AG10803 (cell line): ENCODE measurements around the gene GRM4.

ENCODE experiments used
- DNase-seq: peaks from one replicate; pipeline ENCODE4 v3.0.0; 2010; ENCODE audit warnings: low read depth
- H3K4me3 ChIP-seq: 2 replicates; pipeline ENCODE4 v1.5.1; 2011; ENCODE audit warnings: mild to moderate bottlenecking, low read length, control low read depth
- CTCF ChIP-seq: conservative IDR thresholded peaks from 2 replicates; pipeline ENCODE4 v1.5.1; 2011; ENCODE audit warnings: mild to moderate bottlenecking, low read length, control low read depth, inconsistent platforms

The GRM4 gene

DNA sequence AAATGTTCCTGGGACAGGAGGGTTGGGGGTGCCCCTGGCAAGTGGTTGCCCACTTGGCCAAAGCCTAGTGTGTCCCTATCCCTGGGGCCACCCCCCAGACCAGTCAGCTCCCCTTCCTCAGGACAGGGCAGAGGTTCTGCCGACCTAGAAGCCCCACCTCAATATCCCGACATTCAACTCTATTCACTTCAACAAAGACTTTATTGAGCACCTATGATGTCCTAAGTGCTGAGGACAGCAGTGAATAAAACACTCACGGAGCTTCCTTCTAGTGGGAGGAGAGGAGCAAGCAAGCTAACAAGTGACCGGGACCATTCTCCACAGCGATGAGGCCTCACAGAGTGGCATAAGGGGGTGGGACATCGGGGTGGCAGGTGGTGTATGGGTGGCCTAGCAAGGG is 52.7 kb downstream of the GRM4 start:
- H3K4me3 ChIP-seq = no peak overlapping the region
- no peak for TF ChIP-seq CTCF
- DNase-seq = no peak

DNA sequence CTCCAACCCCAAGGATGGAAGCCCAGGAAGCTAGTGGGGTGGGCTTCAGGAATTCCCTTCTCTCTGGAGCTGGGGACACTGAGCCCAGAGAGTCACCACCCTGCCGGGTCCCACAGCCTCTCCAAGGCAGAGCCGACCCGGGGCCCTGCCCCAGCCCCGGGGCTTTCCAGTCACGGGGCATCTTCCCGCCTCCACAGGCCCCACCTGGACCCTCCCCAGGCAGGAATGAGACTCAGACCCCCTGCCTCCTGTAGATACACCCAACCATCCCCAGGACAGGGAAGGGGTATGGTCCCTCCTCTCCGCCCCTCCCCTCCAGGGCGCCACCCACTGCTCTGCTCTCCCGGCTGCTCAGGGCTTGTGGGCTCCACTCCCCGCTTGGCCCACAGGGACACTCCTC is 53.3 kb downstream of the GRM4 start:
- DNase-seq = no peak
- TF ChIP-seq CTCF = no peak
- no peak overlapping the region for H3K4me3 ChIP-seq

DNA sequence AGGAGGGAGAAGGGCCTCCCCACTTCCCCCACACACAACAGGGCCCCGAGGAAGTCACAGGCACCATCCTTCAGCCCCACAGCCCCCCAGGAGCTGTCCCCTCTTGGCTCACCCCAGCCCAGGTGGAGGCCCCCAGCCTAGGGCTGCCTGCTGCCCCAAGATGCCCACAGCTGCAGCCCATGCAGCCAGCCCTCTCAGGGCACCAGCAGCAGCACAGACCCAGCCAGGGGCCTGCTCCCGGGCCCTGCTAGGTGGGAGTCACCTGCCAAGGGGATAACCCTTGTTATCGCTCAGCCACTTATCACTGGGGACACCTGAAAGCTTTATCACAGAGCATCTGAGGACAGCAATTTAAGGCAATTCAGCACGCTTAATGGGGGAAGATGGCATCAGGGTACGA is 55.0 kb downstream of the GRM4 start:
- no peak for TF ChIP-seq CTCF
- H3K4me3 ChIP-seq = no peak overlapping the region
- no peak for DNase-seq

DNA sequence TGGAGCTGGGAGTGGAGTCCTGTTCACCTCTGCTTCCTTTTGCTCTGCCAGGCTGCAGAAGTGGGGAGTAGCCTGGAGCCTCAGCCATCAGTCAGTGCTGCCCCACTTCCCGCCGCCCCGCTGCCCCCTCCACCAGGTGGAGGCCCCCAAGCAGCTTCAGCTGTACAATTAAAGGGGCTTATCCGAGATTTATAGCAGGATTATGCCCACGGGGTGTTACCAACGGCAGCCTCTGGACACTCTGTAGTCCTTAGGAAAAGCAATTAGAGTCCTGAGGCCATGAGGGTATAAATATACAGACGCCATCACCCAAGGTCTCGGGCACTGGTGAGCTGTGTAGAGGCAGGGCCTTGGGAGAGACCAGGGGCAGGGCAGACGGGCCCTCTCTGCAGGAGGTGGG is 55.4 kb downstream of the GRM4 start:
- DNase-seq = no peak
- TF ChIP-seq CTCF = no peak
- H3K4me3 ChIP-seq = no peak overlapping the region

DNA sequence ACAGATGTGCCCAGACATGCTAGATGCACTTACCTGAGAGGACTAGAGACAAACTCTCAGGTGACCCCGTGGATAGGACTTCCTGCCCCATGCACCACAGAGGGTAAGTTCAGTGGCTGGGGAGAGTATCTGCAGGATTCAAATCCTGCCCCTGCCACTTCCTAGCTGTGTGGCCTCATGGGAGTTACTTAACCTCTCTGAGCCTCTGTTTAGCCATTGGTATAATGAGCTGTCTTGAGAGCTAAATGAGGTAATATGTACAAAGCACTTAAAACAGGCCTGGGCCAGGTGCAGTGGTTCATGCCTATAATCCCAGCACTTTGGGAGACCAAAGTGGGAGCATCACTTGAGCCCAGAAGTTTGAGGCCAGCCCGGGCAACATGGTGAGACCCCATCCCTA is 59.3 kb downstream of the GRM4 start:
- DNase-seq = no peak
- H3K4me3 ChIP-seq = no peak overlapping the region
- TF ChIP-seq CTCF = no peak

GRCh38 chr6:34085453-34086170 is 60.3 kb downstream of the GRM4 start:
- TF ChIP-seq CTCF = no peak
- DNase-seq = no peak
- H3K4me3 ChIP-seq = no peak overlapping the region

GRCh38 chr6:34084591-34085290 is 61.1 kb downstream of the GRM4 start:
- no peak for DNase-seq
- H3K4me3 ChIP-seq = no peak overlapping the region

More at GRCh38 chr6:34084591-34085290, 61.1 kb downstream of the GRM4 start:
- TF ChIP-seq CTCF = no peak
